GM18526 (cell line): ENCODE data around the gene TSKU.

ENCODE experiments used
- POLR2A ChIP-seq: IDR thresholded peaks from 3 replicates; pipeline ENCODE4 v1.6.1; 2011; ENCODE audit not compliant: insufficient read length; ENCODE audit errors: extremely low read depth

TSKU gene

GRCh38 chr11:76783294-76783895, at the start of gene TSKU:
Gene TSKU, plus strand, starts transcription at chr11:76783356. Its CDS starts 12,261 bp downstream, at chr11:76795617.
- no peak for TF ChIP-seq POLR2A

GRCh38 chr11:76734456-76735420, 48.4 kb upstream of the TSKU start:
- TF ChIP-seq POLR2A = no peak

- TF ChIP-seq POLR2A = no peak
Observed at GRCh38 chr11:76735841-76736240, 47.3 kb upstream of the TSKU start.

GRCh38 chr11:76736266-76736665, 46.9 kb upstream of the TSKU start:
- TF ChIP-seq POLR2A = no peak

GRCh38 chr11:76736773-76737495, 46.2 kb upstream of the TSKU start:
- no peak for TF ChIP-seq POLR2A

GRCh38 chr11:76738618-76739240, 44.4 kb upstream of the TSKU start:
- TF ChIP-seq POLR2A = no peak

- TF ChIP-seq POLR2A = no peak
Observed at GRCh38 chr11:76739798-76740197, 43.4 kb upstream of the TSKU start.

GRCh38 chr11:76740772-76741171, 42.4 kb upstream of the TSKU start:
- no peak for TF ChIP-seq POLR2A

GRCh38 chr11:76742902-76743301, 40.3 kb upstream of the TSKU start:
- no peak for TF ChIP-seq POLR2A

GRCh38 chr11:76744186-76745043, 38.7 kb upstream of the TSKU start:
- no peak for TF ChIP-seq POLR2A

- TF ChIP-seq POLR2A = no peak
Observed at GRCh38 chr11:76745044-76745376, 38.1 kb upstream of the TSKU start.

GRCh38 chr11:76745561-76746207, 37.5 kb upstream of the TSKU start:
- no peak for TF ChIP-seq POLR2A

GRCh38 chr11:76747153-76747914, 35.8 kb upstream of the TSKU start:
- TF ChIP-seq POLR2A = no peak
